Panc1 (cell line): Measurements from ENCODE around the gene NFATC1.

Experiments used
- POLR2AphosphoS5 ChIP-seq: IDR thresholded peaks from 2 replicates; pipeline ENCODE4 v1.6.1; 2012; ENCODE audit warnings: mild to moderate bottlenecking, low read depth, low read length, moderate library complexity
- TCF7L2 ChIP-seq: IDR thresholded peaks from 2 replicates; pipeline ENCODE4 v1.6.1; 2011; ENCODE audit warnings: mild to moderate bottlenecking, low read depth, low read length, inconsistent platforms
- TF ChIP-seq, protein P1 (sequence below): fragments of 450-650 bp; IDR thresholded peaks from 2 replicates; pipeline ENCODE4 v1.5.1; 2017; ENCODE audit warnings: mild to moderate bottlenecking
- TF ChIP-seq, protein P2 (sequence below), 2 experiments: IDR thresholded peaks; 2 replicates each; pipeline ENCODE4 v1.6.1; 2011 to 2012; ENCODE audit warnings: low read depth in 2 of 2, control low read depth in 1 of 2, low read length in 1 of 2, mild to moderate bottlenecking in 1 of 2, moderate library complexity in 1 of 2; ENCODE audit not compliant: insufficient read depth in 1 of 2

DNA sequence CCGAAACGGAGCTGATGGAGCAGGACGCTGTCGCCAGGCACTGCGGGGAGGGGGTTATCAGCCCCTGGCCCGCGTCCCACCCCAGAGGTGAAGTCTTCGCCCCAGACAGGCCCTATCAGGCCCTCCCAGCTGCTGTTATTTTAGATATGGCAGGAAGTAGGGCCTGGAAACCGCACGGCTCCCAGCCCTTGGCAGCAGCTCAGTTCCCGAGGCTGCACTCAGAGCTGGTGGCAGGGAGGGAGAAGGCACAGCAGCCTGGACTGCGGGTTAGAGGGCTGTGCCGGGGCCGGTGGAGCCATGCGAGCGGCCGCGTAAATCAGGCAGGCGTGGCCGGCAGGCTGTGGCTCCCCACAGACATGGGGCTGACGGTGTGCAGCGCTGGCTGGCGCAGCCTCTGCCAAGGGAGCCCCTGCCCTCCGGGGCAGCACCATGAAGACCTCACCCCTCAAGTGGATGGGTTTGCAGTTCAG is 111.4 kb downstream of the NFATC1 start:
- TF ChIP-seq, protein P1, sequence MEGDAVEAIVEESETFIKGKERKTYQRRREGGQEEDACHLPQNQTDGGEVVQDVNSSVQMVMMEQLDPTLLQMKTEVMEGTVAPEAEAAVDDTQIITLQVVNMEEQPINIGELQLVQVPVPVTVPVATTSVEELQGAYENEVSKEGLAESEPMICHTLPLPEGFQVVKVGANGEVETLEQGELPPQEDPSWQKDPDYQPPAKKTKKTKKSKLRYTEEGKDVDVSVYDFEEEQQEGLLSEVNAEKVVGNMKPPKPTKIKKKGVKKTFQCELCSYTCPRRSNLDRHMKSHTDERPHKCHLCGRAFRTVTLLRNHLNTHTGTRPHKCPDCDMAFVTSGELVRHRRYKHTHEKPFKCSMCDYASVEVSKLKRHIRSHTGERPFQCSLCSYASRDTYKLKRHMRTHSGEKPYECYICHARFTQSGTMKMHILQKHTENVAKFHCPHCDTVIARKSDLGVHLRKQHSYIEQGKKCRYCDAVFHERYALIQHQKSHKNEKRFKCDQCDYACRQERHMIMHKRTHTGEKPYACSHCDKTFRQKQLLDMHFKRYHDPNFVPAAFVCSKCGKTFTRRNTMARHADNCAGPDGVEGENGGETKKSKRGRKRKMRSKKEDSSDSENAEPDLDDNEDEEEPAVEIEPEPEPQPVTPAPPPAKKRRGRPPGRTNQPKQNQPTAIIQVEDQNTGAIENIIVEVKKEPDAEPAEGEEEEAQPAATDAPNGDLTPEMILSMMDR, result no peak
- TF ChIP-seq TCF7L2 (no peak), POLR2AphosphoS5 (no peak)
- TF ChIP-seq, protein P2, sequence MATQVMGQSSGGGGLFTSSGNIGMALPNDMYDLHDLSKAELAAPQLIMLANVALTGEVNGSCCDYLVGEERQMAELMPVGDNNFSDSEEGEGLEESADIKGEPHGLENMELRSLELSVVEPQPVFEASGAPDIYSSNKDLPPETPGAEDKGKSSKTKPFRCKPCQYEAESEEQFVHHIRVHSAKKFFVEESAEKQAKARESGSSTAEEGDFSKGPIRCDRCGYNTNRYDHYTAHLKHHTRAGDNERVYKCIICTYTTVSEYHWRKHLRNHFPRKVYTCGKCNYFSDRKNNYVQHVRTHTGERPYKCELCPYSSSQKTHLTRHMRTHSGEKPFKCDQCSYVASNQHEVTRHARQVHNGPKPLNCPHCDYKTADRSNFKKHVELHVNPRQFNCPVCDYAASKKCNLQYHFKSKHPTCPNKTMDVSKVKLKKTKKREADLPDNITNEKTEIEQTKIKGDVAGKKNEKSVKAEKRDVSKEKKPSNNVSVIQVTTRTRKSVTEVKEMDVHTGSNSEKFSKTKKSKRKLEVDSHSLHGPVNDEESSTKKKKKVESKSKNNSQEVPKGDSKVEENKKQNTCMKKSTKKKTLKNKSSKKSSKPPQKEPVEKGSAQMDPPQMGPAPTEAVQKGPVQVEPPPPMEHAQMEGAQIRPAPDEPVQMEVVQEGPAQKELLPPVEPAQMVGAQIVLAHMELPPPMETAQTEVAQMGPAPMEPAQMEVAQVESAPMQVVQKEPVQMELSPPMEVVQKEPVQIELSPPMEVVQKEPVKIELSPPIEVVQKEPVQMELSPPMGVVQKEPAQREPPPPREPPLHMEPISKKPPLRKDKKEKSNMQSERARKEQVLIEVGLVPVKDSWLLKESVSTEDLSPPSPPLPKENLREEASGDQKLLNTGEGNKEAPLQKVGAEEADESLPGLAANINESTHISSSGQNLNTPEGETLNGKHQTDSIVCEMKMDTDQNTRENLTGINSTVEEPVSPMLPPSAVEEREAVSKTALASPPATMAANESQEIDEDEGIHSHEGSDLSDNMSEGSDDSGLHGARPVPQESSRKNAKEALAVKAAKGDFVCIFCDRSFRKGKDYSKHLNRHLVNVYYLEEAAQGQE (IDR thresholded peaks at IDR 0.05; ENCODE audit: insufficient read depth in 1 of 2, low read depth in 2 of 2, low read length in 1 of 2), result no peak
